Adipocyte (in vitro differentiated cells): Measurements from ENCODE around the gene TPP2.

Experiments
- DNase-seq: peaks from one replicate; pipeline ENCODE4 v3.0.0-alpha.2; 2015; ENCODE audit warnings: low read depth
- H3K27me3 ChIP-seq: replicated peaks from 2 replicates; pipeline ENCODE4 v1.7.0; 2013; ENCODE audit warnings: mild to moderate bottlenecking, low read length, moderate library complexity; ENCODE audit not compliant: control insufficient read depth, insufficient read depth
- H3K36me3 ChIP-seq: 2 replicates; pipeline ENCODE4 v1.7.0; 2013; ENCODE audit warnings: low read length, mild to moderate bottlenecking, moderate library complexity; ENCODE audit not compliant: control insufficient read depth, insufficient read depth, severe bottlenecking
- H3K4me1 ChIP-seq: 2 replicates; pipeline ENCODE4 v1.7.0; 2013; ENCODE audit warnings: mild to moderate bottlenecking, low read length, moderate library complexity; ENCODE audit not compliant: control insufficient read depth, insufficient read depth
- H3K4me3 ChIP-seq: 2 replicates; pipeline ENCODE4 v1.7.0; 2013; ENCODE audit warnings: mild to moderate bottlenecking, low read length, moderate library complexity
- H3K9ac ChIP-seq: 2 replicates; pipeline ENCODE4 v1.7.0; 2013; ENCODE audit warnings: mild to moderate bottlenecking, low read length, moderate library complexity
- H3K9me3 ChIP-seq: 2 replicates; pipeline ENCODE4 v1.7.0; 2013; ENCODE audit warnings: mild to moderate bottlenecking, low read length, moderate library complexity; ENCODE audit not compliant: control insufficient read depth

TPP2 gene

DNA sequence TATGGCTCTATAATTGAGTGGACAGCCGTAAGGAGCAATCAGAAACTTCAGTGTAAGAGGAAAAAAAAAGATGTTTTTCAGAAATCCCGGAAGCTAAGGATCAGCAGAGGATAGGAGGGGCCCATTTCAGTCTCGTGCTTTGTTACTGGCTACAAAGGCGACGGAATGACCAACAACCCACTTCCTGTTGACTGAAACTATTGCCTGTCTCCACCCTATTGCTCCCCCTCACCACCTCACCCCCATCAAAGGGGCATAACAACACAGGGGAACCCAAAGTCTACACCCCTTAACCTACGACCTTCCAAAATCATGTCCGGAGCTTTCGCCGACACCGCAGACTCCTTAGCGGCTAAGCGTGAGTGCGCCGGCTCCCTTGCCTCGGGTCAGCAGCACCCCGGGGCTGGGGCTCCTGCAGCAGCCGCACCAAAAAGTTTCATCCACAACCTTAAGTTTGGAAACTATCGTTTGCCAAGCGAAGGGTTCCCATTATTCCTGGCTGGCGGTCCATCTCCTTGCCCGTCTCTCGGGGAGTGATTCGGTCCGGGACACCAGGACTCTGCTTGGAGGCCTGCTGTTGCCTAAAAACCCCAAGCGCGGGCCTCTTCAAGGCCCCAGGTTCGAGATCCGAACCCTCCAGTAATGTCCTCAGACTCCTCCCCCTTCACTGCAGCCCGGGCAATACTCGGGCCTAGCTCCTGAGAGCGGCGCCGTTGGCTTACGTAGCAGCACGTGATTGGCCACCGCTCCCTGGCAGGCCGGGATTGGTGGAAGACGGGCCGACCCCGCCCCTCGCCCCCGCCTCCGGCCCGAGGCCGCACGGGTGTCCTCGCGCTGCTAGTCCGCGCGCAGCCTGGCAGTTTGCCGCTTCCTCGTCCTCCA is at the start of gene TPP2:
Gene TPP2 (plus strand): TSS at position 840 of the 882 bp plus-strand sequence. CDS start 53 bp downstream, outside the sequence.
- Histone ChIP-seq H3K9ac (peak within 1 kb of the TSS; percentile 99), H3K4me3 (peak within 1 kb of the TSS; percentile 94), H3K27me3 (no peaks in the 10 kb centered on the region), H3K4me1 (peaks cover 28% of the 10 kb centered on the region), H3K36me3 (no peaks in the 10 kb centered on the region), H3K9me3 (no peaks in the 10 kb centered on the region)
- peak; percentile 99 for DNase-seq

DNA sequence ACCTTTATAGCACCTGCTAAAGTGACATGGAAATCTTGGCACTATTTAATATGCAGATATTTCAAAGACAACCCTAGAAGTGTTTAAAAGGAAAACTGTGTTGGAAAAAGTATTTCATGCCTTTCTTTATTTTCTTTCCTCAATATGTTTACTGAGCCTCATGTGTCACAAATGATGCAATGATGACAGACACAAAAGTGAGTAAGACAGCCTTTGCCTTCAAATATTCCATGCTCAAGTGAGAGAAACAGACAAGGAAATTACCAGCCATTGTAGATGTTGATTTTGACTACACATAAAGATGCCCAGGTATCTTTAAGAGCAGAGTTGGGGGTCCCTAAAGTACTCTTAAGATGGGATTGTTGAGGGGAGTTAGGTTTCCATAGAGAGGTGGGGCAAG is 48.0 kb upstream of the TPP2 start:
- Histone ChIP-seq H3K9me3 (no peaks in the 10 kb centered on the region), H3K9ac (no peak overlapping the region), H3K4me1 (peaks cover 6% of the 10 kb centered on the region), H3K36me3 (no peaks in the 10 kb centered on the region), H3K4me3 (no peak overlapping the region), H3K27me3 (no peaks in the 10 kb centered on the region)
- no peak for DNase-seq

DNA sequence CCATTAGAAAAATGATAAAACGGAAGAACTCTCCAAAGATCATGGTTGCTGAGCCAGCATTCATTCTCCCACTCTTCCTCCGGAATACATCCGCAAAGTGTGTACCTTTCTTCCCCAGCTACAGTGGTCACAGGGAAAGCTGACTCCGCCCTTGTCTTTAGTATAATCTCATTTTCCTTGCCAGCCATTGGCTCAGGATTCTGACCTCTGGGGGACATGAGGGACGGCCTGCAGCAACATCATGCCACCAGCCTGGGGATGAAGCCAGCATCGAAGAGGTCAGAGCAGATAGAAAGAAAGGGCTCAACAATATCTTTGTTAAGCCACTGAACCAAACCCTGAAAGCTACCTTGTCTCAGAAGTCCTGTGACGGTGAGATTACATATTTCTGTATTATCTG is 46.3 kb upstream of the TPP2 start:
- Histone ChIP-seq H3K4me1 (peaks cover 6% of the 10 kb centered on the region), H3K4me3 (no peak overlapping the region), H3K36me3 (no peaks in the 10 kb centered on the region), H3K9me3 (no peaks in the 10 kb centered on the region), H3K9ac (no peak overlapping the region), H3K27me3 (no peaks in the 10 kb centered on the region)
- no peak for DNase-seq

DNA sequence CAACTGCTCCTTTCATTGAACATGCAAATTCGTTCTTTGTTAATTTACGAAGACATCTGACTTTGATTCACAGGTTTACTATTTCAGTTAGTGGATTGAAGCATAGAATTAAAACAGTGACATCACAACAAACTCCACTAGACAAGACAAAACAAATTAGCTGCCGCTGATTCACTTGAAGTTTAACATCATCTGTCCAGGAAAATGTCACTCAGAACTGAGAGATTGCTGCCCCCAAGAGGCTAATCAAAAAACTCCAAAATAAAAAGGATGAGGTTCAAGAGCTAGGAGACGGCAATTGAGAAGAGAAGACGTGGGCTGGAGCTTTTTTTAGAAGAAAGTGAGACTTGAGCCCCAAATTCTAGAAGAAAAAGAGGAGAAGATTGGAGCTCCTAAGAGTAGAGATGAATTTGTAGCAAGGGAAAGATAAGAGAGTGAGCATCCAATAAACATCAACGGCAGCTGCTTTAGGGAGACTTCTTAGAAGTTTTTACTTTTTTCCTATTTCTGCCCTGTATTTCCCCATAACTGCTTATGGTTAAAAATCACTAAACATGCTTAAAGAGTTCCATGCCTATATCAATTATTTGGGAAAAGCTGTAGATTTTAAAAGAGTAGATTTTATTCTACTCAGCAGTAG is 40.8 kb upstream of the TPP2 start:
- no peaks in the 10 kb centered on the region for H3K27me3 ChIP-seq
- no peaks in the 10 kb centered on the region for H3K4me1 ChIP-seq
- H3K9me3 ChIP-seq, result no peaks in the 10 kb centered on the region
- H3K4me3 ChIP-seq, result no peak overlapping the region
- H3K36me3 ChIP-seq, result no peaks in the 10 kb centered on the region
- H3K9ac ChIP-seq, result no peak overlapping the region
- DNase-seq, result peak; percentile 68

DNA sequence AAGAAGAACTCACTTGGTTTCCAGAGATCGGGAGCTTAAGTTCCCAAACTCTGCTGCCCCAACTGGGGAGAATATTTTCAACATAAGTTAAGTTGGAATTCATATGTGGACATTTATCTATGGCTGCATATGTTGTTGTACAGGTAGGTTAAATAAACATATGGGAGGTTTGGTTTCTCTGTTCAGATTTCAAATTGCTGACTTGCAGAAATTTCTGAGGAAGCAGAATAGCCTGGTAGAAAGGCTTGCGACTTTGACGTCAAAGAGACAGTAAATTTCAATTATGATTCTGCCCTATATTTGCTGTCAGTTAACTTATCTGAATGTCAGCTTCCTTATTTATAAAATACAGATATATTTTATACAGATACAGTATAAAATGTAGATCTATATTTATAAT is 40.0 kb upstream of the TPP2 start:
- no peak overlapping the region for H3K4me3 ChIP-seq
- DNase-seq, result no peak
- H3K27me3 ChIP-seq, result no peaks in the 10 kb centered on the region
- no peaks in the 10 kb centered on the region for H3K4me1 ChIP-seq
- H3K9me3 ChIP-seq, result no peaks in the 10 kb centered on the region
- no peak overlapping the region for H3K9ac ChIP-seq
- no peaks in the 10 kb centered on the region for H3K36me3 ChIP-seq

DNA sequence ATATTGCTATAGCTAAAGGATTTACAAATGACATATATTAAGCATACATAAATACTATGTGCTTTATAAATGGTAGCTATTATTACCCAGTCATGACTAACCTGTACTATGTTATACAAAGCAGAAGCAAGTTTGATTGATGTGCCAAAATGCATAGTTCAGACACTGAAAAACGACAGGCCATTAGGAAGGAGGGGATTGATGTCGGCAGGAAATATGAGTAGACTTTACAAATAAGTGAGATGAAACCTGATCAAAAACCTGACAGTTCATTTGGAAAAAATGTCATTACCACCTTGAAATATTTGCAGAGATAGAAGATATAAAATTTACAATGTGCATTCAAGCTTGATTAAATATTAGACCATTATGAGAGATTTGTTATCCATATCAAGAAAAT is 38.8 kb upstream of the TPP2 start:
- no peaks in the 10 kb centered on the region for H3K27me3 ChIP-seq
- H3K9ac ChIP-seq, result no peak overlapping the region
- no peaks in the 10 kb centered on the region for H3K9me3 ChIP-seq
- no peaks in the 10 kb centered on the region for H3K36me3 ChIP-seq
- no peak overlapping the region for H3K4me3 ChIP-seq
- DNase-seq, result no peak
- H3K4me1 ChIP-seq, result no peaks in the 10 kb centered on the region

DNA sequence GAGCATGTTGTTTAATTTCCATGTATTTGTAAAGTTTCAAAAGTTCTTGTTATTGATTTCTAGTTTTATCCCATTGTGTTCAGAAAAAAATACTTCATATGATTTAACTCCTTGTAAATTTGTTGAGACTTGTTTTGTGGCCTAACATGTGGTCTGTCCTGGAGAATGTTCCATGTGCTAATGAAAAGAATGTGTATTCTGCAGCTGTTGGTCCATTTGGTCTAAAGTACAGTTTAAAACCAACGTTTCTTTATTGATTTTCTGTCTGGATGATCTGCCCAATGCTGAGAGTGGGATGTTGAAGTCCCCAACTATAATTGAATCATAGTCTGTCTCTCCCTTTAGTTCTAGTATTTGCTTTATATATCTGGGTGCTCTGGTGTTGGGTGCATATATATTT is 34.9 kb upstream of the TPP2 start:
- Histone ChIP-seq H3K9ac (no peak overlapping the region), H3K27me3 (no peaks in the 10 kb centered on the region), H3K36me3 (no peaks in the 10 kb centered on the region), H3K4me3 (no peak overlapping the region), H3K9me3 (no peaks in the 10 kb centered on the region), H3K4me1 (no peaks in the 10 kb centered on the region)
- no peak for DNase-seq

DNA sequence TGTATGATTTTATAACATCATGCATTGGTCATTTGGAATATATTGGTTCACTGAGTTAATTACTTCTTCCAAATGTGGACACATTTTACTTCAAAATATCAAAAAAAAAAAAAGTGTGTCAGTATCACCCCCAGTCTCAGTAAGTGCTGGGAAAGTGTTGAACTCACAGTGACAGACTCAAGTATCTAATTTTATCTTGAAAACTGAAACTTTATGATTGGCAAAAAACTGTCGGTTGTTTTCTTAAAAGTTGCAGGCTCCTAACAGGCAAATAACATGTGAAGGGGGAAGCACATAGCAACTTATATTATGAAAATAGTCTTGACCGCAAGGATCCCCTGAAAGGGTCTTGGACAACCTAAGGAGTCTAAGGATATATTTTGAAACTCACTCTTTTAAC is 33.5 kb upstream of the TPP2 start:
- H3K4me3 ChIP-seq, result no peak overlapping the region
- H3K36me3 ChIP-seq, result no peaks in the 10 kb centered on the region
- H3K4me1 ChIP-seq, result no peaks in the 10 kb centered on the region
- no peaks in the 10 kb centered on the region for H3K9me3 ChIP-seq
- no peaks in the 10 kb centered on the region for H3K27me3 ChIP-seq
- no peak overlapping the region for H3K9ac ChIP-seq
- DNase-seq, result no peak

DNA sequence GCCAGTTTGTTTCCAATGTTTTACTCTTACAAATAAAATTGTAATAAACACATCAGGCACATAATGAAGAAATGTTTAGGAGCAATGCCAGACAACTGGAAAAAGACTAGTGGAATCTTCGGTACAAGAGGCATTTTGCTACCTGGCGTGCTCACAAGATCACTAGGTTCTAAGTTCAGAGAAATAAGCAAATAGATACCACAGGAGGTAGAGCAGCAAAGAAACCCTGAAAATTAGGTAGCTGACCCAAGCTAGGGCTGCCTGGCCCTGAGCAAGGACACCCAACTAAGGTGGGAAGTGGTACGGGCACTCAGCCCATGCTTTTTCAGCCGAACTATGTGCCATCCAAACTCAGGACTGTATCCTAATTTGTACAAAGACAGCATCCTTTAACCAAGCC is 32.2 kb upstream of the TPP2 start:
- H3K9ac ChIP-seq, result no peak overlapping the region
- no peak for DNase-seq
- H3K4me1 ChIP-seq, result peaks cover 5% of the 10 kb centered on the region
- H3K36me3 ChIP-seq, result no peaks in the 10 kb centered on the region
- H3K4me3 ChIP-seq, result no peak overlapping the region
- H3K27me3 ChIP-seq, result no peaks in the 10 kb centered on the region
- H3K9me3 ChIP-seq, result no peaks in the 10 kb centered on the region

DNA sequence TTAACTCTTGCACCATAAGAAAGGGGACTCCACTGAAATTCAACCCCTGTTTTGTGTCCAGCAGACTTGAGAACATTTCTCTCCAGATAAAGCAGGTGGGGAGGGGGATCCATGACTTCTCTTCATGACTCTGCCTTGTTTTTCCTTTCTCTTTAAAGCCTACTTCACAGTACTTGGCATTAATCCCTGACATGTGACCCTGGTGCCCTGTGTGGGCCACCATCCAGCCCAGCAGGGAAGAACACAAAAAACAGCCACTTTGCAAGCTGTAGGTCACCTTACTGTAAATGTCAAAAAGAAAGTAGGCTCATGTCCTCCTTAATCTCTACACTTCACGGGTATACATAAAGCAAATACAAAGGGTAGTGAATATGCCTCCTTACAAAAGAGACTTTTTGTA is 30.3 kb upstream of the TPP2 start:
- DNase-seq, result no peak
- Histone ChIP-seq H3K9me3 (no peaks in the 10 kb centered on the region), H3K36me3 (no peaks in the 10 kb centered on the region), H3K4me3 (no peak overlapping the region), H3K27me3 (no peaks in the 10 kb centered on the region), H3K9ac (no peak overlapping the region), H3K4me1 (peaks cover 14% of the 10 kb centered on the region)

DNA sequence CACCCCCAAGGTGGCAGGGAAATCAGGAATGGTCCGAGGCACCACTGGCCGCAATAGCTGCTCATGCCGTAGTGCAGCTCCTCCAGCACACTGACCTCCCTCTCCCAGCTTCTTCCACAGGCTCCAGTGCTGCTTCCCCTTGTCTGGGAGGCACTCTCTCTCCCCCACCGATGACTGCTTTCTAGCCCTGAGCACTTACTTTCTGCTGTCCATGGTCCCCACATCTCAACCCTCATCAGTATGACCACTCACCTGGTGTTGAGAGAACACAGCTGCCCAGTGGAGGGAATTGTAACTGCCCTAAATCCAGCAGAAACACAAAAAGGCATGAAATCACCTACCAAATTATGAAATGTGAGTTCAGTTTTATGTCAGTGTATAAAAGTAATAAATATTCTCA is 28.9 kb upstream of the TPP2 start:
- peaks cover 14% of the 10 kb centered on the region for H3K4me1 ChIP-seq
- no peaks in the 10 kb centered on the region for H3K9me3 ChIP-seq
- no peak for DNase-seq
- H3K27me3 ChIP-seq, result no peaks in the 10 kb centered on the region
- no peak overlapping the region for H3K9ac ChIP-seq
- no peak overlapping the region for H3K4me3 ChIP-seq
- H3K36me3 ChIP-seq, result no peaks in the 10 kb centered on the region
